Fibroblast of lung (primary cell): Measurements from ENCODE around the gene DNASE1. TPM values are rescaled to one million over a fixed set of nuclear protein-coding genes. Genes with fewer than 3 reads are reported as not detected.

ENCODE experiments used
- DNase-seq, 2 donors: peaks; one replicate each; pipeline versions ENCODE4 v3.0.0 to v3.0.0-alpha.2; 2010; ENCODE audit warnings: low read depth in 2 of 2
- H2AFZ ChIP-seq: 2 replicates; pipeline ENCODE4 v1.5.1; 2012; ENCODE audit warnings: low read length, control low read depth, inconsistent platforms
- H3K27ac ChIP-seq: 2 replicates; pipeline ENCODE4 v1.5.1; 2011; ENCODE audit warnings: low read length, control low read depth; ENCODE audit not compliant: insufficient read depth
- H3K27me3 ChIP-seq: 2 replicates; pipeline ENCODE4 v1.5.1; 2011; ENCODE audit warnings: mild to moderate bottlenecking, low read length; ENCODE audit not compliant: control insufficient read depth, insufficient read depth
- H3K36me3 ChIP-seq: 2 replicates; pipeline ENCODE4 v1.5.1; 2011; ENCODE audit warnings: low read length; ENCODE audit not compliant: control insufficient read depth, insufficient read depth
- H3K4me1 ChIP-seq: 2 replicates; pipeline ENCODE4 v1.5.1; 2011; ENCODE audit warnings: low read length; ENCODE audit not compliant: control insufficient read depth, insufficient read depth; ENCODE audit errors: extremely low read depth
- H3K4me2 ChIP-seq: 2 replicates; pipeline ENCODE4 v1.5.1; 2011; ENCODE audit warnings: low read length, control low read depth; ENCODE audit not compliant: insufficient read depth; ENCODE audit errors: extremely low read depth
- H3K4me3 ChIP-seq, 4 experiments: fragments of 200-600 bp in 1 of 4; sonication (generic) in 1 of 4; replicated peaks in 1 of 4; 2 replicates each; pipeline ENCODE4 v1.5.1; 2011 to 2016; ENCODE audit warnings: low read length in 4 of 4, low read depth in 3 of 4, mild to moderate bottlenecking in 3 of 4, control low read depth in 2 of 4, inconsistent platforms in 1 of 4, mixed read lengths in 1 of 4; ENCODE audit not compliant: insufficient read depth in 1 of 4; ENCODE audit errors: control extremely low read depth in 1 of 4
- H3K79me2 ChIP-seq: 2 replicates; pipeline ENCODE4 v1.5.1; 2012; ENCODE audit warnings: mild to moderate bottlenecking, low read length, inconsistent platforms; ENCODE audit not compliant: control insufficient read depth, insufficient read depth
- H3K9ac ChIP-seq: 2 replicates; pipeline ENCODE4 v1.5.1; 2011; ENCODE audit warnings: mild to moderate bottlenecking, low read length, control low read depth; ENCODE audit not compliant: insufficient read depth
- H3K9me3 ChIP-seq: 2 replicates; pipeline ENCODE4 v1.5.1; 2012; ENCODE audit warnings: low read depth, low read length; ENCODE audit not compliant: control insufficient read depth, insufficient read depth
- H4K20me1 ChIP-seq: 2 replicates; pipeline ENCODE4 v1.5.1; 2011; ENCODE audit warnings: low read length; ENCODE audit not compliant: control insufficient read depth, insufficient read depth; ENCODE audit errors: extremely low read depth
- CTCF ChIP-seq, 2 donors: IDR thresholded peaks in 1 of 2; conservative IDR thresholded peaks in 1 of 2; 1 replicate in 1 of 2; 2 replicates in 1 of 2; pipeline ENCODE4 v1.5.1; 2011 to 2012; ENCODE audit warnings: low read length in 2 of 2, control low read depth in 1 of 2, inconsistent platforms in 1 of 2, low read depth in 1 of 2, mild to moderate bottlenecking in 1 of 2
- EZH2 ChIP-seq: IDR thresholded peaks from 2 replicates; pipeline ENCODE4 v1.5.1; 2012; ENCODE audit warnings: low read length, control low read depth, mild to moderate bottlenecking; ENCODE audit errors: missing control alignments
- polyA plus RNA-seq, 2 donors: library from polyadenylated mRNA; depleted of rRNA in 1 of 2; stranded (reverse) in 1 of 2; unstranded in 1 of 2; fragments of >200 nt; gene quantifications; 2 replicates each; pipeline ENCODE4 v1.2.1, GENCODE V29; 2011 to 2012; ENCODE audit warnings: missing spikeins in 1 of 2
- total RNA-seq: library from RNA; depleted of rRNA; stranded (reverse); fragments of >200 nt; gene quantifications from 2 replicates; pipeline ENCODE4 v1.2.1, GENCODE V29; 2014

Gene DNASE1
- total and polyA plus RNA-seq, 2 donors (not counting 1 experiment from before 2014, with no cell fraction given): 2.9 to 29.1 TPM

GRCh38 chr16:3665508-3665907, 11.0 kb downstream of the DNASE1 start:
- no peak overlapping the region for H2AFZ ChIP-seq

DNA sequence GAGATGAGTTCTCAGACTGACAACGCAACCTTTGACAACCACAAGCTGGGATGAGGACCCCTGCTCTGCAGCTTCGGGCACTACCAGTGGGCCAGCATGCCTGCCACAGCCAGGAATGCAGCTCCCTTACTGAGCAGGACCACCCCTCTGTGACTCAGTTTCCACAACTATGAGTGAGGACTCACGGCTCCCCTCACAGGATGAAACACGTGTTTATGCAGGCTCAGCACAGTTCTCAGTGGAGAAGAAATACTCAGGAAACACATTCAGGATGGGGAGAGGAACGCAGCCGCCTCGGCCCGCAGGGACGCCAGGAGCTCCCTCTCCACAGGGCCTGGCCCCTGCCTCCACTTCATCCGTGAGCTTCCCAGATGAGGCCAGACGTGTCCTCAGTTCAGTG, 14.1 kb downstream of the DNASE1 start:
- Histone ChIP-seq H3K4me3 (no peak overlapping the region), H3K4me2 (no peak overlapping the region), H2AFZ (no peak overlapping the region), H4K20me1 (no peaks in the 10 kb centered on the region), H3K9ac (no peak overlapping the region), H3K9me3 (no peaks in the 10 kb centered on the region), H3K36me3 (peaks cover 17% of the 10 kb centered on the region), H3K27ac (no peak overlapping the region), H3K4me1 (peaks cover 2% of the 10 kb centered on the region), H3K79me2 (no peaks in the 10 kb centered on the region), H3K27me3 (no peaks in the 10 kb centered on the region)
- DNase-seq: no peak
- TF ChIP-seq EZH2: no peak
- no peak for TF ChIP-seq CTCF (conservative IDR thresholded peaks at IDR 0.05 in 1 of 2, IDR thresholded peaks at IDR 0.05 in 1 of 2; ENCODE audit: low read depth in 1 of 2, low read length in 2 of 2)

More at GRCh38 chr16:3665508-3665907, 11.0 kb downstream of the DNASE1 start:
- Histone ChIP-seq H3K4me1 (peaks cover 2% of the 10 kb centered on the region), H3K4me2 (no peak overlapping the region), H3K27ac (no peak overlapping the region), H3K9ac (no peak overlapping the region), H3K9me3 (no peaks in the 10 kb centered on the region), H3K4me3 (no peak overlapping the region), H4K20me1 (no peaks in the 10 kb centered on the region), H3K79me2 (no peaks in the 10 kb centered on the region), H3K27me3 (no peaks in the 10 kb centered on the region), H3K36me3 (peaks cover 32% of the 10 kb centered on the region)
- no peak for DNase-seq
- no peak for TF ChIP-seq EZH2
- no peak for TF ChIP-seq CTCF (conservative IDR thresholded peaks at IDR 0.05 in 1 of 2, IDR thresholded peaks at IDR 0.05 in 1 of 2; ENCODE audit: low read depth in 1 of 2, low read length in 2 of 2)

GRCh38 chr16:3669082-3669481, 14.6 kb downstream of the DNASE1 start:
- peaks cover 2% of the 10 kb centered on the region for H3K4me1 ChIP-seq
- no peak for DNase-seq
- H3K27ac ChIP-seq: no peak overlapping the region
- H3K4me3 ChIP-seq: no peak overlapping the region
- H3K79me2 ChIP-seq: no peaks in the 10 kb centered on the region
- no peak overlapping the region for H3K9ac ChIP-seq
- H3K36me3 ChIP-seq: peaks cover 20% of the 10 kb centered on the region
- no peak for TF ChIP-seq EZH2
- TF ChIP-seq CTCF (conservative IDR thresholded peaks at IDR 0.05 in 1 of 2, IDR thresholded peaks at IDR 0.05 in 1 of 2; ENCODE audit: low read depth in 1 of 2, low read length in 2 of 2): no peak
- H3K27me3 ChIP-seq: no peaks in the 10 kb centered on the region
- no peak overlapping the region for H3K4me2 ChIP-seq
- no peak overlapping the region for H2AFZ ChIP-seq
- H3K9me3 ChIP-seq: no peaks in the 10 kb centered on the region
- no peaks in the 10 kb centered on the region for H4K20me1 ChIP-seq
